ENCODE results near the gene MED29. TPM values are rescaled to one million over a fixed set of nuclear protein-coding genes. Genes with fewer than 3 reads are reported as not detected.

MED29 gene
- total and polyA plus RNA-seq, 2 of the 4 experiments (the other 2 are of a cell fraction) = 17.6 to 28.8 TPM

DNA sequence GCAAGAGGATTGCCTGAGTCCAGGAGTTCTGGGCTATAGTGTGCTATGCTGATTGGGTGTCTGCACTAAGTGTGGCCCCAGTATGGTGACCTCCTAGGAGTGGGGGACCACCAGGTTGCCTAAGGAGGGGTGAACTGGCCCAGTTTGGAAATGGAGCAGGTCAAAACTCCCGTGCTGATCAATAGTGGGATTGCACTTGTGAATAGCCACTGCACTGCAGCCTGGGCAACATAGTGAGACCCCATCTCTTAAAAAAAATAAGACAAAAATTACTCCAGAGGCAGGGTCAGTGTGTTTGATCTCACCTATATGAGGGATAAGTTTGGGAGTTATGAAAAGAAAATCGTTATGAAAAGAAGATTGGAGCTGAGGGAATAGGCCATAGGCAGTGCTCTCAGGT lies 22.0 kb upstream of the MED29 start:
- Histone ChIP-seq H2AK9ac (replicated peaks; ENCODE audit: low read depth, low read length, poor library complexity) (no peak overlapping the region), H4K20me1 (ENCODE audit: insufficient read depth, low read length) (peaks cover 10% of the 10 kb centered on the region), H3K9me3 (ENCODE audit: control insufficient read depth, insufficient read depth, low read length) (no peaks in the 10 kb centered on the region), H2BK5ac (ENCODE audit: low read depth, low read length, poor library complexity, severe bottlenecking) (no peak overlapping the region), H3K4me2 (ENCODE audit: low read depth, low read length) (no peak overlapping the region), H3K18ac (ENCODE audit: low read depth, low read length) (no peak overlapping the region), H2BK15ac (ENCODE audit: low read depth, low read length) (no peak overlapping the region), H4K5ac (ENCODE audit: low read depth, low read length) (no peak overlapping the region), H3K9ac (ENCODE audit: low read depth, low read length) (no peak overlapping the region), H3K79me1 (ENCODE audit: low read depth in 1 of 2, low read length in 2 of 2) (peaks cover 29 to 61% of the 10 kb centered on the region in 2 experiments), H4K91ac (ENCODE audit: insufficient read depth, low read depth, low read length) (no peak overlapping the region), H3K56ac (ENCODE audit: extremely low read depth, insufficient read depth, low read length) (no peak overlapping the region), H3K9me1 (ENCODE audit: insufficient read depth, low read length) (peaks cover 13% of the 10 kb centered on the region), H3K27me3 (ENCODE audit: control insufficient read depth, insufficient read depth, low read length) (no peaks in the 10 kb centered on the region), H3K27ac (ENCODE audit: insufficient read depth, low read length) (no peak overlapping the region), H3K4me3 (ENCODE audit: insufficient read depth, low read depth, low read length) (no peak overlapping the region), H3K4me1 (ENCODE audit: control insufficient read depth, insufficient read depth, low read length) (peaks cover 17% of the 10 kb centered on the region), H2BK20ac (ENCODE audit: low read depth, low read length) (no peak overlapping the region), H2BK120ac (ENCODE audit: low read depth, low read length) (no peak overlapping the region), H3K23ac (ENCODE audit: low read depth, low read length) (no peak overlapping the region), H3K36me3 (ENCODE audit: control insufficient read depth, insufficient read depth, low read length) (peaks cover 35% of the 10 kb centered on the region), H2AFZ (replicated peaks; ENCODE audit: low read length, poor library complexity) (no peak overlapping the region), H2AK5ac (ENCODE audit: low read depth, low read length) (no peak overlapping the region), H3K4ac (ENCODE audit: low read depth, low read length) (no peak overlapping the region), H3K14ac (replicated peaks; ENCODE audit: low read depth, low read length) (no peak overlapping the region), H4K8ac (ENCODE audit: low read depth in 2 of 2, low read length in 2 of 2) (no peak overlapping the region)
- DNase-seq (no peak), ATAC-seq (ENCODE audit: low read depth) (no peak)
- no TSS peak for BruUV-seq (replicated peaks)
- TF ChIP-seq RCOR1 (IDR thresholded peaks at IDR 0.05; ENCODE audit: insufficient replicate concordance, low read length) (no peak), MXI1 (IDR thresholded peaks at IDR 0.05; ENCODE audit: borderline replicate concordance, low read depth, low read length) (no peak), RFX5 (IDR thresholded peaks at IDR 0.05; ENCODE audit: low read depth, low read length) (no peak), SMC3 (IDR thresholded peaks at IDR 0.05; ENCODE audit: low read depth, low read length) (no peak), POLR2A (IDR thresholded peaks at IDR 0.05; ENCODE audit: low read depth, low read length) (no peak), BHLHE40 (IDR thresholded peaks at IDR 0.05; ENCODE audit: low read depth, low read length) (no peak), CHD1 (IDR thresholded peaks at IDR 0.05; ENCODE audit: low read depth, low read length) (no peak), RAD21 (IDR thresholded peaks at IDR 0.05; ENCODE audit: low read length) (no peak), FOS (IDR thresholded peaks at IDR 0.05; ENCODE audit: low read depth, low read length) (no peak), MAFK (IDR thresholded peaks at IDR 0.05; ENCODE audit: low read depth, low read length) (no peak), MAZ (IDR thresholded peaks at IDR 0.05; ENCODE audit: borderline replicate concordance, low read depth, low read length) (no peak), CEBPB (IDR thresholded peaks at IDR 0.05; ENCODE audit: low read depth, low read length) (no peak)
- TF ChIP-seq, protein P1, sequence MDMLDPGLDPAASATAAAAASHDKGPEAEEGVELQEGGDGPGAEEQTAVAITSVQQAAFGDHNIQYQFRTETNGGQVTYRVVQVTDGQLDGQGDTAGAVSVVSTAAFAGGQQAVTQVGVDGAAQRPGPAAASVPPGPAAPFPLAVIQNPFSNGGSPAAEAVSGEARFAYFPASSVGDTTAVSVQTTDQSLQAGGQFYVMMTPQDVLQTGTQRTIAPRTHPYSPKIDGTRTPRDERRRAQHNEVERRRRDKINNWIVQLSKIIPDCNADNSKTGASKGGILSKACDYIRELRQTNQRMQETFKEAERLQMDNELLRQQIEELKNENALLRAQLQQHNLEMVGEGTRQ (IDR thresholded peaks at IDR 0.05; ENCODE audit: low read depth, low read length) = no peak
- TF ChIP-seq, protein P2, sequence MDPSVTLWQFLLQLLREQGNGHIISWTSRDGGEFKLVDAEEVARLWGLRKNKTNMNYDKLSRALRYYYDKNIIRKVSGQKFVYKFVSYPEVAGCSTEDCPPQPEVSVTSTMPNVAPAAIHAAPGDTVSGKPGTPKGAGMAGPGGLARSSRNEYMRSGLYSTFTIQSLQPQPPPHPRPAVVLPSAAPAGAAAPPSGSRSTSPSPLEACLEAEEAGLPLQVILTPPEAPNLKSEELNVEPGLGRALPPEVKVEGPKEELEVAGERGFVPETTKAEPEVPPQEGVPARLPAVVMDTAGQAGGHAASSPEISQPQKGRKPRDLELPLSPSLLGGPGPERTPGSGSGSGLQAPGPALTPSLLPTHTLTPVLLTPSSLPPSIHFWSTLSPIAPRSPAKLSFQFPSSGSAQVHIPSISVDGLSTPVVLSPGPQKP (IDR thresholded peaks at IDR 0.05; ENCODE audit: borderline replicate concordance, low read depth, low read length) = no peak
- TF ChIP-seq, protein P3, sequence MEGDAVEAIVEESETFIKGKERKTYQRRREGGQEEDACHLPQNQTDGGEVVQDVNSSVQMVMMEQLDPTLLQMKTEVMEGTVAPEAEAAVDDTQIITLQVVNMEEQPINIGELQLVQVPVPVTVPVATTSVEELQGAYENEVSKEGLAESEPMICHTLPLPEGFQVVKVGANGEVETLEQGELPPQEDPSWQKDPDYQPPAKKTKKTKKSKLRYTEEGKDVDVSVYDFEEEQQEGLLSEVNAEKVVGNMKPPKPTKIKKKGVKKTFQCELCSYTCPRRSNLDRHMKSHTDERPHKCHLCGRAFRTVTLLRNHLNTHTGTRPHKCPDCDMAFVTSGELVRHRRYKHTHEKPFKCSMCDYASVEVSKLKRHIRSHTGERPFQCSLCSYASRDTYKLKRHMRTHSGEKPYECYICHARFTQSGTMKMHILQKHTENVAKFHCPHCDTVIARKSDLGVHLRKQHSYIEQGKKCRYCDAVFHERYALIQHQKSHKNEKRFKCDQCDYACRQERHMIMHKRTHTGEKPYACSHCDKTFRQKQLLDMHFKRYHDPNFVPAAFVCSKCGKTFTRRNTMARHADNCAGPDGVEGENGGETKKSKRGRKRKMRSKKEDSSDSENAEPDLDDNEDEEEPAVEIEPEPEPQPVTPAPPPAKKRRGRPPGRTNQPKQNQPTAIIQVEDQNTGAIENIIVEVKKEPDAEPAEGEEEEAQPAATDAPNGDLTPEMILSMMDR (conservative IDR thresholded peaks at IDR 0.05; ENCODE audit: low read depth, low read length) = no peak
- POLR2A ChIA-PET (ENCODE audit: unreplicated experiment) = no interaction called here
- intact Hi-C loops (cut with micrococcal nuclease) (no loop called here), dilution Hi-C loops (cut with HindIII; ENCODE audit: low sequenced_read_pairs, unreplicated experiment) (no loop called here), in situ Hi-C loops (cut with MboI; ENCODE audit: low sequenced_read_pairs) (no loop called here)
- WGBS, 2 experiments (ENCODE audit: extremely low coverage in 2 of 2, insufficient read length in 1 of 2) = no CpG with 5 or more reads among the region's 2 CpGs
- CTCF ChIA-PET = interaction anchor here (1.2 kb wide), 1 partner anchor 14 kb away, joined by 3 read pairs; no protein-coding TSS in a partner anchor
